ENCODE data around the gene KIF14.

Gene KIF14

GRCh38 chr1:200659269-200659668 is 38.7 kb upstream of the KIF14 start:
- no peak for DNase-seq (ENCODE audit: extremely low read depth, low read depth)
- no peak overlapping the region for H3K4me3 ChIP-seq (replicated peaks; ENCODE audit: low read depth, low read length)
- no peak for TF ChIP-seq CTCF (IDR thresholded peaks at IDR 0.05; ENCODE audit: low read depth, low read length, missing control alignments)

- no peak for DNase-seq (ENCODE audit: extremely low read depth, low read depth)
- no peak overlapping the region for H3K4me3 ChIP-seq (replicated peaks; ENCODE audit: low read depth, low read length)
- TF ChIP-seq CTCF (IDR thresholded peaks at IDR 0.05; ENCODE audit: low read depth, low read length, missing control alignments) = no peak
Observed at GRCh38 chr1:200658037-200658818, 37.7 kb upstream of the KIF14 start.

GRCh38 chr1:200654660-200655059 is 34.1 kb upstream of the KIF14 start:
- no peak overlapping the region for H3K4me3 ChIP-seq (replicated peaks; ENCODE audit: low read depth, low read length)
- TF ChIP-seq CTCF (IDR thresholded peaks at IDR 0.05; ENCODE audit: low read depth, low read length, missing control alignments) = no peak
- no peak for DNase-seq (ENCODE audit: extremely low read depth, low read depth)

- no peak for TF ChIP-seq CTCF (IDR thresholded peaks at IDR 0.05; ENCODE audit: low read depth, low read length, missing control alignments)
- no peak for DNase-seq (ENCODE audit: extremely low read depth, low read depth)
- no peak overlapping the region for H3K4me3 ChIP-seq (replicated peaks; ENCODE audit: low read depth, low read length)
Observed at GRCh38 chr1:200653022-200653462, 32.5 kb upstream of the KIF14 start.

- TF ChIP-seq CTCF (IDR thresholded peaks at IDR 0.05; ENCODE audit: low read depth, low read length, missing control alignments) = no peak
- H3K4me3 ChIP-seq (replicated peaks; ENCODE audit: low read depth, low read length) = no peak overlapping the region
- no peak for DNase-seq (ENCODE audit: extremely low read depth, low read depth)
Observed at GRCh38 chr1:200652378-200652777, 31.8 kb upstream of the KIF14 start.

- DNase-seq (ENCODE audit: extremely low read depth, low read depth) = no peak
- H3K4me3 ChIP-seq (replicated peaks; ENCODE audit: low read depth, low read length) = no peak overlapping the region
- no peak for TF ChIP-seq CTCF (IDR thresholded peaks at IDR 0.05; ENCODE audit: low read depth, low read length, missing control alignments)
Observed at GRCh38 chr1:200646515-200646914, 26.0 kb upstream of the KIF14 start.

GRCh38 chr1:200644021-200644420 is 23.5 kb upstream of the KIF14 start:
- TF ChIP-seq CTCF (IDR thresholded peaks at IDR 0.05; ENCODE audit: low read depth, low read length, missing control alignments) = no peak
- H3K4me3 ChIP-seq (replicated peaks; ENCODE audit: low read depth, low read length) = no peak overlapping the region
- no peak for DNase-seq (ENCODE audit: extremely low read depth, low read depth)
